ENCODE data around the gene TMC4.
"Not testable (repeated sequence)": the region's sequence is repeated elsewhere in the genome, so short reads cannot be mapped to it uniquely, and the experiment has no call there.

Gene TMC4, protein sequence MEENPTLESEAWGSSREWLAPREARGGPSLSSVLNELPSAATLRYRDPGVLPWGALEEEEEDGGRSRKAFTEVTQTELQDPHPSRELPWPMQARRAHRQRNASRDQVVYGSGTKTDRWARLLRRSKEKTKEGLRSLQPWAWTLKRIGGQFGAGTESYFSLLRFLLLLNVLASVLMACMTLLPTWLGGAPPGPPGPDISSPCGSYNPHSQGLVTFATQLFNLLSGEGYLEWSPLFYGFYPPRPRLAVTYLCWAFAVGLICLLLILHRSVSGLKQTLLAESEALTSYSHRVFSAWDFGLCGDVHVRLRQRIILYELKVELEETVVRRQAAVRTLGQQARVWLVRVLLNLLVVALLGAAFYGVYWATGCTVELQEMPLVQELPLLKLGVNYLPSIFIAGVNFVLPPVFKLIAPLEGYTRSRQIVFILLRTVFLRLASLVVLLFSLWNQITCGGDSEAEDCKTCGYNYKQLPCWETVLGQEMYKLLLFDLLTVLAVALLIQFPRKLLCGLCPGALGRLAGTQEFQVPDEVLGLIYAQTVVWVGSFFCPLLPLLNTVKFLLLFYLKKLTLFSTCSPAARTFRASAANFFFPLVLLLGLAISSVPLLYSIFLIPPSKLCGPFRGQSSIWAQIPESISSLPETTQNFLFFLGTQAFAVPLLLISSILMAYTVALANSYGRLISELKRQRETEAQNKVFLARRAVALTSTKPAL

DNA sequence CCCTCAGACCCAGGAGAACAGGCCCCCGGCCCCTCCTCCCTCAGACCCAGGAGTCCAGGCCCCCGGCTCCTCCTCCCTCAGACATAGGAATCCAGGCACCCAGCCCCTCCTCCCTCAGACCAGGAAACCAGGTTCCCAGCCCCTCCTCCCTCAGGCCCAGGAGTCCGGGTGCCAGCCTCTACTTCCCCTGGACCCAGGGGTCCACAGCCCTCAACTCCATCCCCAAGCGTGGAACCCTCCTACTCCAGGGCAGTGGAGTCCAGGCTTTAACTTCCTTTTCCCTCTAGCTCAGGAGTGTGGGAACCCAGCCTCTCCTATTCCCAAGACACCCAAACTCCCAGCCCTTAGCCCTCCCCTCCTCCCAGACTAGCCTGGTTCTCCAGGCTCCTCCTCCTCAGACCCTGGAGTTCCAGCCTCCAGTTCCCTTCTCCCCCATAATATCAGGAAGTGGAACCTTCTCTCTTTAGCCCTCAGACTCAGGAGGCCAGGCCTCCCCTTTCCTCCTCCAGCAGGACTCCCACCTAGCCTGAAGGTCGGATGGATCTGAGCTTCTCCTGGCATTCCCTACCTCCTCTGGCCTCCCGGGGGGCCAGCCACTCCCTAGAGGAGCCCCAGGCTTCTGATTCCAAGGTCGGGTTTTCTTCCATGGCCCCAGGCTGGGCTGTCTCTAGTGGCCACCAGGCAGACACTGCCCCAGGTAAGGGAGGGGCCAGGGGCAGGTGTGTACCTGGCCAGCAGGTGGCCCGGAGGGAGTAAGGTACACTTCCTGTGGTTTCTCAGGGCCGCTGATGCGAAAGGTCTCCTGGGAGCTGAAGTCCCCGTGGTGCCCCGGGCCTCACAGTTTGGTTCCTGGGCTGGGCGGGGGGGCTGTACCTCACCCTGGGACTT is at the start of gene TMC4:
TSS of gene TMC4 (minus strand) at position 690 of the 888 bp plus-strand sequence. CDS start at position 647, 43 bp downstream.
- no peak for DNase-seq (ENCODE audit: low read depth, low spot score)

DNA sequence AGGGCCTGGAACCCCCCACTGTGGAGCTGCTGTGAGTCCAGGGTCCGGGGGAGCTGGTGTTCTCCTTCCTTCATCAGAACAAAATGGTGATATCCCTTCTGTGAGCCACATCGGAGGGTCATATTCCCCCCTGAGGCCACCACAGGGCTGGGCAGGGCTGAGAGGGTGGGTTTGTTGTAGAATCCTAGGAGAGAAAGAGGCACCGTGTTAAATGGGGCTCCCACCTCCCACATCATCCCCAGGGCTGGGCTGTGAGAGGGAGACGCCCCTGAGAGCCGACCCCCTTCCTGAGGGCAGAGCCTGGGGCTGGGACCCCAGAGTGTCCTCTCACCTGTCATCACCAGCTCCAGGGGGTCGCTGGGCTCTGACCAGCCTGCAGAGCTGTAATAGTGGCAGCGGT is 49.0 kb upstream of the TMC4 start:
- DNase-seq (ENCODE audit: low read depth, low spot score): not testable (repeated sequence)

DNA sequence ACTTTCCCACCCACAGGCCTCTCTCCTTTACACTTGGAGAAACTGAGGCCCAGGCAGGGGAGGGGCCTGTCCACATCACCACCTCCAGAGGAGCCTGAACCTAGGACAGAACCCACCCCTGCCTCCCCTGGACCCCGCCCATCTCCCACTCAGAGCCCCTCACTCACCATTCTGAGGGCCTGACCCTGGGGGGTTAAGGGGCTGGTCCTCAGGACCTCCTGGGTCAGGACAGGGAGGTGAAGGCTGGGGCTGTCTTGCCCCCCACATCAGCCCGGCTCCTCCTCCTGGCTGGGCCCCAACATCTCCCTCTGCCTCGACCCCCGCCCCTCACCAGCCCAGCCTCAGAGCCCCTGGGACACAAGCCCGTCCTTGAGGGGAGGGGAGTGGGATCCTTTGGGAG is 46.7 kb upstream of the TMC4 start:
- not testable (repeated sequence) for DNase-seq (ENCODE audit: low read depth, low spot score)

DNA sequence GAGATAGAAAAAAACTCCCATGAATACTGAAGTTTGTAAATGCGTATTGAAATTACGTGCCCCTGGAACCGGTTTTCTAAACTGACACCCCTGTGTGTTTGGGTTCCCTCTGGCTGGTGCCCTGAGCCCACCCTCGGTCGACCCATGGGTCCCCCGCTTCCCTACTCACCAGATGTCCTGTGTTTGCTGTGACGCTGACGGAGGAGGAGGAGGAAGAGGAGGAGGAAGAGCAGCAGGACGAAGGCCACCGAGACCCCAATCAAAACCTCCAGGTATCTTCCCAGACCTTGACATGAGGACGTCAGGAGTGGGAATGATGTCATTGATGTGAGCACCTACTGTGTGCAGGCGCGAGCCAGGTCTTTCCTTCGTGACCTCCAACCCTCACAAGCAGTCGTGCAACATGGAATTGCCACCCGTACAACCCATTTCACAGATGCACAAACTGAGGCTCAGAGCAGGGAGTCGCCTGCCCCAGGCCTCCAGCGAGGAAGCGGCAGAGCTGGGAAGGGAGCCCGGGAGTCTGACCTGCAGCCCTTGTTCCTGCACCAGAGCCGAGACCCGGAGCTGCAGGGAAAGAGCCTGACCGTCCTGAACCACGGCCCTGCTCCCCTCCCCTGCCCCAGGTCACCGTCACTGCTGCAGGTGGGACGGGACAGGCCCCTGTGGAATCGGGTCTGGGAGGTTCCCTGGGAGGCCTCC is 46.2 kb upstream of the TMC4 start:
- DNase-seq (ENCODE audit: low read depth, low spot score): no peak

DNA sequence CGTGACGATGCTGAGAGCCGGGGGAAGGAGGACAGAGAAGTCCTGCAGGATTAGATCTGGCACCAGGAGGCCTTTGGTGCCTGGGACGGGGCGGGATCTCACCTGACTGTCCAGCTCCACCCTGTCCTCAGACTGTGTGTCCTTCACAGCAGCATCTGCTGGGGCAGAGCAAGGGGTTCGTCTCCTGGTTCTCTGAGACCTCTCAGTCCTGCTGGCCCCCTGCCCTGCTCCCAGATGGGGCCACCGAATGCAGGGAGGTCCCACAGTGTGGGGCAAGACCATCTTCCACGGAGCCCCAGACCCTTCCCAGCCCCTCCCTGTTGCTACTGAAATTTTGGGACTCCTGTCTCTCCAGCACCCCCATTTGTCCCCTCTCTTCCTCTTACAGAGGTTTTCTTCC is 45.3 kb upstream of the TMC4 start:
- DNase-seq (ENCODE audit: low read depth, low spot score): no peak

DNA sequence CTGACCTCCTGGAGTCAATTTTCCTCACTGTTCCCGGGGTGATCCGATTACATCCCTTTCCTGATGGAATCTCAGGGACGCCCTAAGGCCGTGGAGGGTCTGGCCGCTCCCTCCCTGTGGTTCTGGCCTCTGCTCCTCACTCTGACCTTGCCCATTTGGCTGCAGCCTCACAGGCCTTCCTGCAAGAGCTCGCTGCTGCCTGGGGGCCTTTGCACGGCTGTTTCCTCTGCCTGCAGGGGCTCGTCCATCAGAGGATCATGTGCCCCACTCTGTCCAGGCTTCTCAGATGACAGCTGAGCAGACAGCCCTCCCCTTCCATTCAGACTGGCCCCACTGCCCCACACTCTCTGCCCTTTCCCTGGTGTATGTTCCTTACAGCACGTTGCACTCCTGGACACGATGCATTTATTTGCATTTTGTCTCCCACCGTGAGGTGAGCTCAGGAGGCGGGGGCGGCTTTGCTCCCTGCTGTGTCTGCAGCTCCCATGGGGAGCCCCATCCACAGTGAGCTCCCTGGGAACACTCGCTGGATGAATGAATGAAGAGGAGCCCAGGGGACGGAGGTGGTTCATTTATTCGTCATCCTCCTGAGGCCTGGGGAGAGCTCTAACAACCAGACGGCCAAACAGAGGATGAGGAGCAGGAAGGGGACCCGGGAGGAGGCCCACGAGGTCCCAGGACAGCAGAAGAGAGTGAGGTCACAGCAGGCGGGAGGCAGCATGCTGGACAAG is 44.7 kb upstream of the TMC4 start:
- not testable (repeated sequence) for DNase-seq (ENCODE audit: low read depth, low spot score)

DNA sequence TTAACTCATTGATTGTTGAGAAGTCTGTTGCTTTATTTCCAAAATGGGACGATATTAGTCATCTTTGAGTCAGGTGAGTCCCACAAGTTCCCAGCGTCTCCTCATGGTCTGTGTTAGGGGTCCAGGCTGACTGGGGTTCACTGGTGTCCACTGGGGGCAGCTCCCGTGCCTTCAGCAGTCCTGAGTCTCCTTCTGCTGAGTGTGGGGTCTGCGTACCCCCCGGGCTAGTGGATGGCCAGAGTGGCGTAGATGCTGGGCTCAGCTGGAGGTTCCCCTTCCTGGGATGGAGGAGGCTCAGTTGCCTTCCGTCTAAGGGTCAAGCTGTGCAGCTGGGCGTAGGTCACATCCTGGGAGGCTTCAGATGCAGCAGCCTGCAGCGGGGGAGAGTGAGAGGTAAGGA is 43.9 kb upstream of the TMC4 start:
- DNase-seq (ENCODE audit: low read depth, low spot score): no peak

DNA sequence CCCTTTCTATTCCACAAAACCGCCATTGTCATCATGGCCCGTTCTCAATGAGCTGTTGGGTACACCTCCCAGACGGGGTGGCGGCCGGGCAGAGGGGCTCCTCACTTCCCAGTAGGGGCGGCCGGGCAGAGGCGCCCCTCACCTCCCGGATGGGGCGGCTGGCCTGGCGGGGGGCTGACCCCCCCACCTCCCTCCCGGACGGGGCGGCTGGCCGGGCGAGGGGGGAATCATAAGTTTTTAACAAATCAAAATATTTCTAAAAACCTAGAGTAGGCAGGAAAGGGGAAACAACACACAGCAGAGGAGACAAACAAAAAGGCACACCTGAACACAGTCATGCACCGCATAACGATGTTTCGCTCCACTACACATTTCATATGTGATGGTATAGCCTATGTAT is 41.8 kb upstream of the TMC4 start:
- not testable (repeated sequence) for DNase-seq (ENCODE audit: low read depth, low spot score)

DNA sequence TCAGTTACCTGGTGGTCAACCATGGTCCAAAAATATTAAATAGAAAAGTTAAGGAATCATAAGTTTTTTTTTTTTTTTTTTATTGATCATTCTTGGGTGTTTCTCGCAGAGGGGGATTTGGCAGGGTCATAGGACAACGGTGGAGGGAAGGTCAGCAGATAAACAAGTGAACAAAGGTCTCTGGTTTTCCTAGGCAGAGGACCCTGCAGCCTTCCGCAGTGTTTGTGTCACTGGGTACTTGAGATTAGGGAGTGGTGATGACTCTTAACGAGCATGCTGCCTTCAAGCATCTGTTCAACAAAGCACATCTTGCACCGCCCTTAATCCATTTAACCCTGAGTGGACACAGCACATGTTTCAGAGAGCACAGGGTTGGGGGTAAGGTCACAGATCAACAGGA is 41.3 kb upstream of the TMC4 start:
- not testable (repeated sequence) for DNase-seq (ENCODE audit: low read depth, low spot score)

DNA sequence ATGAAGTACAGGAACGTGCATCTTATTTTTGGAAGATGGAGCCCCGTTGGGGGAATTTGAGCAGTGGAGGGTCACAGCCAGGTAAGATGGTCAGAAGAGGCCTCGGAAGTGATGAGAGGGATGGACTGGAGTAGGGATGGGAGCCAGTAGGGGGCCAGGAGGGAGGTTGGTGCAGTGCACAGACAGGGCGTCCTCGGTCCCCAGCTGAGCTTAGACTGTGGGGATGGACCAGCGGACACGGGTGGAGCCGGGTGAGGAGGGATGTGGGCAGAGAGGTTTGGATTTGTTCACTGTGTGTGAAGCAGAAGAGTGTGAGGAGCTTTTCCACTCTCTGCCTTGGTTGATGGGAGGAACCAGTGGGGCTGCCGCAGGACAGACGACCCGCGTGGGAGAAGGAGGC is 38.3 kb upstream of the TMC4 start:
- no peak for DNase-seq (ENCODE audit: low read depth, low spot score)

DNA sequence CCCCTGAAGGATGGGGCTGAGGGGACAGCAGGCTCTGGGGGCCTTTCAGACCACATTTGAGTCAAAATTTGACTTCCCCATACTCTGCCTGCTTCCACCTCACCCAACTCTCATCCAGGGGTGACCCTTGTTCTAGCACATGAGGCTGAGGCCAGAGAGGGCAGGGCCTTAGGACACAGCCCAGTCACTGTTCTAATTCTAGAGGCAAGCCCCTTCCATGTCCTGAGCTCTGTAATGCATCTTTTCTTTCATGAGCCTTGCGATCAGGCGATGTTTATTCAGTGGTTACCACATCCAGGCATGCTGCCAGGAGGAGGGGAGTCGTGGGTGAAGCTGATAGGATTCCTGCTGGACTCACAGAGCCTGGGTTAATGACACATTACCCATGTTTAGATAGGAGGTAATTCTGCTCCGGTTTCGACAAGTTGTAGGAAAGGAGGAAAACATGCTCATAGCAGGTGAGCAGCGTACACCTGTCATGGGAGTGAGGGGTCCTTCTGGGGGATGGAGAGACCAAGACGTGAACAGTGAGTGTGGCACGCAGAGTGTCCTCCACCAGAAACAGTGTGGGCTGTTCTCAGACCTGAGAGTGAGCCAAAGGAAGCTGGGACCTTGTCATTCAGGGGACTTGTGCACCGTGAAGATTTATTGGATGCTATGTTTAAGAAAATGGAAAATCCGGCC is 37.0 kb upstream of the TMC4 start:
- DNase-seq (ENCODE audit: low read depth, low spot score): peak; percentile 99

DNA sequence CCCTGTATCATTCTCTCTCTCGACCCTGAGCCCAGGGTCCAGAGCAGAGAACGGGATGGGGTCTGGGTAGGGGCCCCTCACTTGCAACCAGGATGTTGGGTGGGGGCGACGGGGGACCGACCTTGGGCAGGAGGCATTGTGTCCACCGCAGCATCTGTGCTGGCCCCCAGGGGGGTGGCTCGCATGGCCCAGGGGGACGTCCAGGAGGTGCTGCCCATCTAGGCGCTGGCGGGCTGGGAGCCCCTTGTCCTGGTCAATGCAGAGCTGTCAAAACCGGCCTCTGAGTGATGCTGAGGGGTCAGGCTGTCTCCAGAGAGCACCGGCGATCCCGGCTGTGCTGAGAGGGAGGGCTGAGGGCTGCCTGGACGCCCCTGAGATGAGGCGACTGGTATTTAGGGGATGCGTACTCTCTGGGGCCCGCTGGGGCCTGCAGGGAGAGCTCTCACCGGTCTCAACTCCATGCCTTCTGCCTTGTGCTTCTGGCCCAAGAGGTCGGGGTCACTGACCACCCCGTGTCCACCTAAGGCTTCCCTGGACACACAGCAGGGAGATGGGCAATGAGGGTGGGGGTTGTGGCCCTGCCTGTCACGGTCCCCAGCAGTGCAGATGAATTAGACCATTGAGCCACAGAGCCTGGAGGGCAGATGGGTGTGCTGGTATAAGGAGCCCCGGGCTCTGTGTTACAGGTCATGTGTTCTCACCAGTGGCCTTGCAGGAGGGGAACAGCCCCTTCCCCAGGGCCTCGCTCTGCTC is 36.3 kb upstream of the TMC4 start:
- DNase-seq (ENCODE audit: low read depth, low spot score): peak; percentile 8

DNA sequence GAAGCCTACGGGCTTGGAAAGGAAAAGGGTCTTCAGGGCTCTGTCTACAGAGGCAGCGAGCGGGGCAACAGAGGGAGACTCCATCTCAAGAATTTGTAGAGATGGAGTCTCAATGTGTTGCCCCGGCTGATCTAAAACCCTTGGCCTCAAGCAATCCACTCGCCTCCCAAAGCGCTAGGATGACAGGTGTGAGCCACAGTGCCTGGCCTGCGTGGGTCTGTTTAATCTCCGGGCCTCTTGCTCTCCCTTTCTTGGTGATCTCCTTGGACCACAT is 35.8 kb upstream of the TMC4 start:
- DNase-seq (ENCODE audit: low read depth, low spot score): peak; percentile 10

DNA sequence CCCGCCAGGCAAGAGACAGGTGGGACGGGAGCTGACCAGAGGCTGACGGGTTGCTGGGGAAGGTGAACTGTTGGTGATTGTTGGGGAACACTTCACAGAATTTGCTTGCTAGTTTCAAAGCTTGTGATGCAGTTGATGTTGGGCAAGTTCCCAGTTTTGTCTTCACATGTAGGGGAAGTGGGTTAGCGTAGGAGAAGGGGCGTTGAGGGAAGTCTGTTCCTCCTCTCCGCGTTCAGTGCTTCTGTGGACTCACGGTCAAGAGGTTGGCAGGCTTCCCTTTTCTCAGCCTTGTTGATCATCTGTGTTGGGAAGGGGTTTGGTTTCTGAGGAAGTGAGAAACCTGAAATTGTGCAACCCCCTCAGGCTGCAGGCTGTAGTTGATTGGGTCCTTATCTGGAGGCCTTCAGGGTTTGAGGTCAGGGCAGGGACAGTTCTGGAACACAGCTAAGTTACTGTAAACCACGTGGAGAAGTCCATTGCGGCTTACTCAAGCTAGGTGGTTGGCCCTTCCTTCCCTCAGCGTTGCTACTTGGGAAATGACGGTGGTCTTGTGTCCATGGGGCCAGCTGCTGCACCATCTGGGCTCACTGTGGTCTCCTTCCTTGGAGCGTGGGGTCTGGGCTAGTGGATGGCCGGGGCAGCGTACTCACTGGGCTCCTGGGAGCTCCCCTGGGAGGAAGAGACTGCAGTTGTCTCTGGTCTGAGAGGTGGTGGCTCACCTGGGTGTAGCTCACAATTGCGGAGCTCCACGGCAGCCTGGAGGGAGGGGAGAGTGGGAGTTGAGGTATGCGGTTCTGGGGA is 35.2 kb upstream of the TMC4 start:
- peak; percentile 69 for DNase-seq (ENCODE audit: low read depth, low spot score)

DNA sequence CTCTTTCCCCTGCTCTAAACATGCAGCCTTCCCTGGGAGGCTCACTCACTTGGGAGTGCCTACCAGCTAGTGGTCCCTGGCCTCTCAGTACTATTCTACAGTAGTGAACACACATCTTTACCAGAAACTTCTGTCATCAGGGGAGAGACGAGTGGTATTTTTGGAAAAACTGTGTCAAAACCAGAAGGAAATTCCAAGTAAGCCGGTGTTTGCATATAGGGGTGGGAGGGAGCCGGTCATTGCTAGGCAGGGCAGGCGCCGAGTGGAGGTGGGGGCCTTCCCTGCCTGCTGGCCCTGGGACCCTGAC is 34.7 kb upstream of the TMC4 start:
- DNase-seq (ENCODE audit: low read depth, low spot score): no peak

DNA sequence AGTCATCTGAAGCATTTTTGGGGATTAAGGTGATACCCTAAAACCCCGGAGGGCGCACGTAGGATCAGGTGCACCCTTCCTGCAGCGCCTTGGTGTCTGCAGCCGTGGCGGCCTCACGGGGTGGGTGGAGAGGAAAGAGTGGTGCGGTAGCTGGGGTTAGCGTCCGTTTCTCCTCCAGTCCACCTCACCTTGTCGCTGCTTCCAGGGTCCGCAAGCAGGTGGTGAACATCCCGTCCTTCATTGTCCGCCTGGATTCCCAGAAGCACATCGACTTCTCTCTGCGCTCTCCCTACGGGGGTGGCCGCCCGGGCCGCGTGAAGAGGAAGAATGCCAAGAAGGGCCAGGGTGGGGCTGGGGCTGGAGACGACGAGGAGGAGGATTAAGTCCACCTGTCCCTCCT is 34.2 kb upstream of the TMC4 start:
- DNase-seq (ENCODE audit: low read depth, low spot score): not testable (repeated sequence)

DNA sequence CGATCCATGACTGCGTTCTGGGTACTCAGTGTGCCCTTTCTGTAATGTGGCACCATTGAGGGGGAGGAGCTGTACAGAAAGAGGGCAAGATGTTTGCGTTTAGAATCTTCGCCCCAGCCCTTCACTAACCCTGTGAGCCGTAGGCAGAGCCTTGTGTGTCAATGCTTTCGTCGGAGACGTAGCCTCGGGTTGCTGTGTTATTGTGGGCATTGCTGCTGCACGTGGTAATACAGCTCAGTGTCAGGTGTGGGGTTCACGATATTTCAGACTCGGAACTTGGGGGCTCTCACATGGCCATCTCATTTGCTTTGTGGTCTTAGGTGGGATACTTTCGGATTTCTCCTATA is 33.8 kb upstream of the TMC4 start:
- DNase-seq (ENCODE audit: low read depth, low spot score): no peak

DNA sequence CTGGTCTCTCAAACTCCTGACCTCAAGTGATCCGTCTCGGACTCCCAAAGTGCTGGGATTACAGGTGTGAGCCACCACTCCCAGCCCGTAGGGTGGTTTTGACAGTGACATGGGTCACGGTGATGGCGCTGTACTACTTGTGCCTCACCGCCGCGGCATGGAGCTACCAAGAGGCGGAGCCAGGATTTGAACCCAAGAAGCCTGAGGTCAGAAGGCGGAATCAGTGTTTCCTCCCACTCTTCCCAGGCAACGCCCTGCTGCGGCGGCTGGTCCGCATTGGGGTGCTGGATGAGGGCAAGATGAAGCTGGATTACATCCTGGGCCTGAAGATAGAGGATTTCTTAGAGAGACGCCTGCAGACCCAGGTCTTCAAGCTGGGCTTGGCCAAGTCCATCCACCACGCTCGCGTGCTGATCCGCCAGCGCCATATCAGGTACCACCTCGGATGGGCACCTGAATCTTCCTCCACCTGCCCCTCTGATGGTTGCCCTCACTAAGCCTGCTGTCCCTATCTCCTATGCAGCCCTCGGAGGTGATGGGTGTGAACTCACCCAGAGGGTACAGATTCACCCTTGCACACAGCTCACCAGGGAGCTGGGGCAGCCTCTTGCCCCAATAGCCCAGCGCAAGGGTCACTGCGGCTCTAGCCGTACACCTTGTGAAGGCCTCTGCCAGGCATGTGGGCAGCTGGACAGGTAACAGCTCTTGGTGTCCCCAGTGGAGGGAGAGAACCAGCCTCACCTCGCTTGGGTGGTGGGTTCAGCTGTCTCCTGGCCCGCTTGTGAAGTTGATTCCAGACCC is 33.3 kb upstream of the TMC4 start:
- DNase-seq (ENCODE audit: low read depth, low spot score): no peak
